Right ventricle myocardium superior (tissue), 1 donor: ENCODE results near the gene POU2F2. TPM values are rescaled to one million over a fixed set of nuclear protein-coding genes. Genes with fewer than 3 reads are reported as not detected.
"Not testable (repeated sequence)": the region's sequence is repeated elsewhere in the genome, so short reads cannot be mapped to it uniquely, and the experiment has no call there.

ENCODE experiments used
- ATAC-seq: fragments of 200-7000 bp; cut with Tn5 transposase; one replicate; pipeline ENCODE4 v1.9.1; 2020; ENCODE audit warnings: mild to moderate bottlenecking; ENCODE audit not compliant: poor library complexity
- DNase-seq: peaks from one replicate; pipeline ENCODE4 v3.0.0-alpha.2; 2020
- intact Hi-C: fragments of 100-400 bp; cut with DNase I; formaldehyde crosslinking; loops from one replicate; pipeline ENCODE4 v1.11.2; 2022
- total RNA-seq: library from RNA; stranded (reverse); fragmentation: NEBNext Ultra II Directional; extraction: Animal tissue kit (Norgen Biotek cat#: 25700); gene quantifications from one replicate; pipeline ENCODE4 v1.2.1, GENCODE V29; 2021
- donor health status: DM: no; HTN: yes; CAD: no; lungs with severe emphysema.

POU2F2 gene
- total RNA-seq, 1 donor from 2014 or later = 0.91 TPM

DNA sequence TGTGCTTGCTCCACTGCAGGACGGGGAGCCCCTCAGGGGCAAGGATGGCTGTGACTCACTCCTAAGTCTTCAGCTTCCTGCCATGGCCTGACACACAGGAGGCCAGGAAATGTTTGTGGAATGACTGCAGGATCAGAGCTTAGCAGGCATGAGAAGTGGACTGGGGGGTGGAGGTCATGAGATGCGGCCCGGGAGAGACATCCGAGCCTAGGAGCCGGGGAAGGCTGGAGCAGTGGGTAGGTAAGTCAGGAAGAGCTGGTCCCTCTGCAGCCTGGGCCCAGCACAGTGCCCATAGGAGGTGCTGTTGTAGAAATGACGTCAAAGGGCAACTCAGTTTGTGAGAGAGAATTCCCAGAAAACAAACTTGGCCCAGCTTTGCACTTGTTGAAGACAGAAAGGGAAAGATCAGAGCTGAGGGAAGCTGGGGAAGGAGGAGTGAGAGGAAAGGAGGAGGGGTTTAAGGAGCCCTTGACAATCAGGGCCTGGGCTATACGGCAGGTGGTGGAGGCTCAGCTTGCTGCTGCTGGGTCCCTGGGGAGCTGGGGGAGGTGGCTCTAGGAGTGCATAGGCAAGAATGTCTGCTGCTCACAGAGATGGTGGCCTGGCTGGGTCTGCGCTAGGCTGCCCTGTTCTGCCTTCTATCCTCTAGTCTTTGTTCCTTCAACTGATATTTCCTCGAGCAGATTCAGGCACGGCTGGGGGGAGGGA is 18.5 kb downstream of the POU2F2 start:
- intact Hi-C loops = no loop called here
- no peak for DNase-seq

GRCh38 chr19:42111811-42112210 is 20.4 kb downstream of the POU2F2 start:
- no peak for ATAC-seq
- DNase-seq = no peak
- intact Hi-C loops = no loop called here

More for the DNA sequence above, 18.5 kb downstream of the POU2F2 start:
- peak; percentile 62 for ATAC-seq

GRCh38 chr19:42111384-42111783 is 20.9 kb downstream of the POU2F2 start:
- ATAC-seq (no peak), DNase-seq (no peak)
- intact Hi-C loops = no loop called here

DNA sequence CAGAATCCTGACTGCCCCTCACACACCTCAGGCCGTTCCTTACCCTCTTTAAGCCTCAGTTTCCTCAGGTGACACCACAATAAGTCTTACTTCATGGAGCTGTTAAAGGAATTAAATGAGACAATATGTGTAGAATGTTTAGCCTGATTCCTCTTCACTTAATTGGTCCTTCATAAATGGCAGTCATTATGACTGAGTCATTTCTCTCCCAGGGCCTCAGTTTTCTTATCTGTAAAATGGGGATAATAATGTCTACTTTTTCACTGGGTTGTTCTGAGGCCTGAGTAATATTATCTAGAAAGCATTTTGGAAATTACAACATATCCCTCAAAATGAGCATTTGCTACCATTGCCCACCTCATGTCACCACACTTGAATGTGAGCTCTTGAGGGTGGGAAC is 21.6 kb downstream of the POU2F2 start:
- no peak for ATAC-seq
- intact Hi-C loops = no loop called here
- no peak for DNase-seq

- intact Hi-C loops = no loop called here
- ATAC-seq (no peak), DNase-seq (no peak)
Measured at GRCh38 chr19:42109896-42110295, 22.4 kb downstream of the POU2F2 start.

GRCh38 chr19:42108527-42109389 is 23.5 kb downstream of the POU2F2 start:
- intact Hi-C loops = no loop called here
- ATAC-seq (peak; percentile 87), DNase-seq (peak; percentile 85)

DNA sequence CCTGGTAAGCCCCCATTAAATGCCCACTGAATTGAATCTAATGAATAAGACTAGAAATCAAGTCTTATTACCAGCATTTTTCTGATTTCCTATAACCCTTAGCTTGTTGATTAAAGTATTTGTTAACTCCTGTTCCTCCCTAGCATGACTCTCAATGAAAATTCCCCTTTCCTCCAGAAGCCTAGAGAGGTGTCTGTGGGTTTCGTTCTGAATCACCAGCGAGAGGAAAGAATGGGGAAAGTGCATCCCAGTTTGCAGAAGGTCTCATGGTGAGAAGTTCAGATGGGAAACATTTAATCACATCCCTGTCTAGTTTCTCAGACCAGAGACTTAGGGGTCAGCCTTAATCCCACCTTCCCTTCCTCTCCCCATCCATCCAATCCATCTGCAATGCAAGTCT is 26.9 kb downstream of the POU2F2 start:
- DNase-seq = no peak
- intact Hi-C loops = no loop called here
- ATAC-seq = no peak

- intact Hi-C loops = no loop called here
- ATAC-seq = no peak
- DNase-seq = no peak
Measured at GRCh38 chr19:42102877-42103276, 29.4 kb downstream of the POU2F2 start.

- ATAC-seq, intact Hi-C loops, DNase-seq: not testable (repeated sequence)
Measured at GRCh38 chr19:42100241-42100640, 32.0 kb downstream of the POU2F2 start.

DNA sequence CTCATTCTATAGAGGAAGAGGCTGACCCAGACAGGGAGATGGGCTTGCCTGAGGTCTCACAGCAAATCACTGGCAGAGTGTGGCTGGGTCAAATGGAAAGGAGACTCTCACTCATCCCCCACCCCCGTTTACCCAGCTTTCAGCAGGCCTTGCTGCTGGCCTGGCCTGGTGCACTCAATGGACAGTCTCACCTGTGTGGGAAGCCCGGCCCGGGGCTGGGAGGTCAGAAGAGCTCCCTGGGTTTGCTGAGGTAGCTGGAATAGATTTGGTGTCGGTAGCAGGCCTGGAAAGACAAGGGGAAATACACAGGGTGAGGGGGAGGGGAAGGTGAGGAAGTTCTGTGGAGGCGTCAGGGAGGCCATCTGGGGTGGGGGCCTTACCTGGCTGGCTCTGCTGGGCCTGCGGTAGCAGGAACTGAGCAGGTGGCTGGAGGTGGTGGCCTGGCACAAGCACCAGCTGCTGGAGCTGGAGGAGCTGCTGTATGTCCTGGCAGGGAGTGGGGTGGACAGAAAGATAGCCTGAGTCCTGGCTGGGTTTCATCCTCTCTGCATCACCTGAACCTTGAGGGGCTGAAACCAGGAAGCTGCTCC is 32.8 kb downstream of the POU2F2 start:
- intact Hi-C loops = no loop called here
- no peak for ATAC-seq
- DNase-seq = no peak

DNA sequence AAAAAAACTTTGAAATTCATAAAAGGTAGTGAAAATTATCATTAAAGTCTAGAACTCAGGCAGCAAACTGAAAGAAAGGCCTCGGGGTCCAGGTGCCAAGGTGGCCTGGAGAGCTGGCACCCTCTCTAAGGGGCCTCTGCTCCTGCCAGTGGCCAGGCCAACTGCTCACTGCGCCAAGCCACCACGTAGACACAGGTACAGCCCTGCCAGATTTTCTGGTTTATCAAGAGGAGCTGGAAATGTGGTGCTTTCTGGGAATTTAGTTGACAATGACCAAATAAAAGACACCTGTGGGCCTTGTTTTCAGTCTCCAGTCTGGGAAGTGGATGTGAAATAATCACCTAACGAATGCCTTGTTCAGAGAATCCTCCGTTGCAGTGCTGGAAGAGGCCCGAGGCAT is 33.5 kb downstream of the POU2F2 start:
- ATAC-seq (no peak), DNase-seq (no peak)
- intact Hi-C loops = no loop called here

GRCh38 chr19:42097461-42097860 is 34.8 kb downstream of the POU2F2 start:
- DNase-seq (no peak), ATAC-seq (no peak)
- intact Hi-C loops = no loop called here

DNA sequence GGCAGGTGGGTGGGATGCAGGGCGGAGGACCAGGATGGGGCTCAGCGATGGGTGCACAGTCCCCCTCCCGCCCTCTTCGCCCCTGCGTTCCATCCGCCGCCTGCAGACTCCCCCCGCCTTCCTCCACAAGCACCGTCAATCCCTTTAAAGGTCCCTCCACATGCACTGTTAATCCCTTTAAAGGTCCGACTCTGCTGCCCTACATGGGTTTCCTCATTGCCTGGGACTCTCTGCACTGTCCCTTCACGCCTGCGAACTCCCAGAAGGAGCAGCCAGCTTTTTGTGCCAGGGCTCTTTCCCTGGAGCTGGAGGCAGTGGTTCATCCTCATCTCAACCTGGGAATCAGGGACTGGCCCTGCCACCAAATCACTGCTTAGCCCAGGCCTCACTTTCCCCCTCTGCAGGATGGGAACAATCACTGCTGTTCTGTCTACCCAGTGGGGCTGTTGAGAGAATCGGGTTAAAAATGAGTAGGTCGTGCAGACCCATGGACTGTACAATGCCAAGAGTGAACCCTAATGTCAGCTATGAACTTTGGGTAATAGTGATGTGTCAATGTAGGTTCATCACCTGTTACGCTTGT is 35.9 kb downstream of the POU2F2 start:
- intact Hi-C loops = no loop called here
- ATAC-seq (no peak), DNase-seq (no peak)

- ATAC-seq (no peak), DNase-seq (no peak)
- intact Hi-C loops = no loop called here
Measured at GRCh38 chr19:42095814-42096230, 36.4 kb downstream of the POU2F2 start.

DNA sequence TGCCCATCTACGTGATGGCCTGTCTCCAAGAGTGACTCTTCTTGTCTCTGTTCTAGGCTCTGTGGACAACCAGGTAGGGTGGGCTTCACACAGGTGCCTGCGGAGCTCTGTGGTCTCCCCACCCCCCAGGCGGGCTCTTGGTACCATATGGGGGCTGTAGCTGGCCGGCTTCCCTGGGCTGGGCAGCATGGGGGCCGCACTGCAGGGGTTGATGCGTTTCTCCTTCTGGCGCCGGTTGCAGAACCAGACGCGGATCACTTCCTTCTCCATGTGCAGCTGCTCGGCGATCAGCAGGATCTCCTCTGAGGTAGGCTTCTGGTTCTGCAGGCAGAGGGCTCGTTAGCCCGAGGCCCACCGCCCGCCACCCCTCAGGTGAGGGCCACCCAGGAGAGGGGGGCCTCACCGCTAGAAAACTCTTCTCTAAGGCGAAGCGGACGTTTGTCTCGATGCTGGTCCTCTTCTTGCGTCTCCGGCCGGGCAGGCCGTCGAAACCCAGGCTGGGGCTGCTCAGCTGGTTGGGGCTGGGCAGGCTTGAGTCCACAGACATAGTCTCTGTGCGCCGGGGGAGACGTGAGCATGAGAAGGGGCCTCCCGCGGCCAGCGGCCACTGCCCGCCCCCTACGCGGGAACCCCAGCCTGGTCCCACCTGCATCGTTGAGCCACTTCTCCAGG is 37.0 kb downstream of the POU2F2 start:
- intact Hi-C loops = no loop called here
- ATAC-seq = no peak
- no peak for DNase-seq

GRCh38 chr19:42093926-42094325 is 38.3 kb downstream of the POU2F2 start:
- intact Hi-C loops = no loop called here
- DNase-seq (no peak), ATAC-seq (no peak)

DNA sequence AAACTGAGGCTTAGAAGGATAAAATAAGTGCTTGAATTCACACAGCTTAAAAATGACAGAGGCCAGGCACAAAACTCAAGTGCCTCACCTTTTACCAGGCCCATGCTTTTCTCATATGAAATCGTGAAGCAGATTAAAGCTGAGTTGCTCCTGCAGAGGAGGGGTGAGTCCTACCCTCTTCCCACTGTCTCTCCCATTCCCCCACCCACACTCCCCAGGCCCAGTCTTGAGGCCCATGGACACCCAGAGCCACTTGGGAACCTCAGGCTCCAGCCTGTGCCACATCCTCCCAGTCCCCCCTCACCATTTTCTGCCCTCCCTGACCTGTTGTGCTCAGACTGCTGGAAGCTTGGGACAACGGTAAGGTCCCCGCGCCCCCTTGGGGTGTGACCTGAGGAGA is 38.7 kb downstream of the POU2F2 start:
- intact Hi-C loops = no loop called here
- no peak for DNase-seq
- no peak for ATAC-seq

DNA sequence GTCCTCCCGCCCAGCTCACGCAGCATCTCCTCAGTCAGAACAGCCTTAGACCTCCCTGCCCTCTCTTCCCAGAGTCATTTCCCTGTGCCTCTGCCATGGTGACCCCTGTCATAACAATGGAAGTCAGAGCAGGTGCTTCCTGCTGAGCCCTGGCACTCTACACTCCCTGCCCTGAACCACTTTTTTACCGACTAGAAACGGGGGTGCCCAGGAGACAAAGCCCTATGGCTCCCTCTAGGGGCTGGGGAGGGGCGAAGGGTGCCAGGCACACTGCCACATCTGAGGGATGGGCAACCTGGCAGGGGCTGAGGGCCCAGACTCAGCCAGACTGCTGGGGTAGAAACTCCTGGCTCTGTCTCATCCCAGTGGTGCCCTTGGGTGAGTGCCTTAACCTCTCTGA is 39.9 kb downstream of the POU2F2 start:
- DNase-seq (no peak), ATAC-seq (peak; percentile 67)
- intact Hi-C loops = no loop called here

DNA sequence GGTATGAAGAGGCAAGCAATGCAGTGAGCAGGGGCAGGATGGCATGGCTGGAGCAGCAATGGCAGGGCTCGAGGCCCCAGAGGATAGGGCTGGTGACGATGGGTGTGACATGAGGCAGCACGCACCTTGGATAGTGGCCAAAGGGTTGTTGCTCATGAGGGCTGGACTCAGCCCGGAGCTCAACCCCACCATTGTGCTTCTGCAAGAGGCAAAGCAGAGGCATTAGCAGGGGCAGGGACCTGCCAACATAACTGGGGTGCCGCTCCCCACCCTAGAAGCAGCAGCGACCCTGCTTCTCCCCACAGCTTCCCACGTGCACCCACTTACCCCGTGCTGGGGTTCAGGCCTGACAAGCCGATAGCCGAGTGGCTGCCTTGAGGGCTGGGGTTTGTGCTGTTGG is 40.5 kb downstream of the POU2F2 start:
- intact Hi-C loops = no loop called here
- peak; percentile 43 for ATAC-seq
- no peak for DNase-seq
